ENCODE results near the gene AGA.
A peak's percentile ranks its signal among the peaks of the same experiment; 100 is the strongest.

Gene AGA

DNA sequence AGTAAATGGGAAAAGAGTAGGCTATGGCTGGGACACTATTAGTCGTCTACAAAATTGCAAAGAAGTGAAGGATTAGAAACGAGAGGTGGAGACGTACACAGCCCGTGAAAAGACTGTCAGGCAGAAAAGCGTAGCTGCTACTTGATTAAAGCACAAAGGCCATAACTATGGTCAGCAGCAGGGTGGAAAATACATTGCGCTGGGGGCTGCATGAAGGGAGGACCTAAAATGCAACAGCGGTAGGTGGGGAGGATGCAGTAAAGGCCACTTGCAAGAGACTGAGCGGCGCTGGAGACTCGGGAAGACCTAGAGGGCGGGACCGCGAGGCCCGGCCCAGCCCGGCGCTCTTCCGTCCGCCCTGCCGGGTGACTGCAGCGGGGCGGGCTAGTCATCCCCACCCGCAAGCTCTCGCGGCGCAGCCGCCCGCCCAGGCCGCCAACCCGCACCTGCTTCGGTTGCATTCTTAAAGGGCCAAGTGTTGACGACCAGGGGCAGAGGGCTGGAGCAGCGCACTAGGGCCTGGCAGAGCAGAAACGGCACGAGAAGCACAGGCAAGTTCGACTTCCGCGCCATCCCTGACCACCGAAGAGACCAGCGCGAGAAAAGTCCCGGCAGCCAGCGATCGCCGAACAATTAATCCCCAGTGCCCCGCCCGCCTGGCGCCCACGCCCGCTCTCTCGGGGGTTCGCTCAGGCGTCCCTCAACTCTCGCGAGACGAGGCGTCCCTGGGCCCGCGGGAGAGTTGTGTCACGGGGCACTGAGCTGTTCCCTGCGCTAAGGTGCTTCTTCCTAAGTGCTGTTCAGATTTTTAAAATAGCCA, at the start of gene AGA:
TSS of gene AGA (minus strand) at position 635 of the 820 bp plus-strand sequence. CDS start at position 573, 62 bp downstream.
- peak; percentile 92 to 94 for DNase-seq (ENCODE audit: low read depth in 2 of 2)

DNA sequence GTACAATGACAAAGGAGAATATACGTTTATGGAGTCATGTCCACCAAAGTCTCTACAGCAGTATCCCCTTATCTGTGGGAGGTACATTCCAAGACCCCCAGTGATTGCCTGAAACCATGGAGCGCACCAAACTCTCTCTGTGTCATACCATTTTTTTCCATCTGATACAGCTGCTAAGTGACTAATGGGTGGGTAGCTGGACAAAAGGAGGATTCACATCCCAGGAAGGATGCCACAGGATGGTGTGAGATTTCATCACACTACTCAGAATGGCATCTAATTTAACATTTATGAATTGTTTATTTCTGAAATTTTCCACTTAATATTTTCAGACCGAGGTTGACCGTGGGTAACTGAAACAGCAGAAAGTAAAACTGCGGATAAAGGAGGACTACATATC, 49.8 kb upstream of the AGA start:
- DNase-seq (ENCODE audit: low read depth in 2 of 2), result no peak

DNA sequence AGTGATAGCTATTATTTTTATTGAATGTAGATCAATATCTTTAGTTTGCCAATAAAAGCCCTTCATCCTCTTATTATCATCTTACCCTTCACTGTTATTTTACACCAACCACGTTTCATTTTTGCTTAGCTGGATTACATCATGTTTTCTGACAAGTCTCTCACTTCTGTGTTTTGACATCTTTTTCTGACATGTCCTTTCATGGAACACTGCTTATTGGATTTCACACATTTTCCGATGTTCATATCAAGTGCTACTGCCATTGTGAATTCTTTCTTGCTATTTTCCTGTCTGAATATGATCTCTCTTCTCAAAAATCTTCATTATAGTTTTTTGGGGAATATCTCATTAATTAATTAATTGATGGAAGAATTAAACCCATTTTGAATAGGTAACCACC, 48.5 kb upstream of the AGA start:
- no peak for DNase-seq (ENCODE audit: low read depth in 2 of 2)

DNA sequence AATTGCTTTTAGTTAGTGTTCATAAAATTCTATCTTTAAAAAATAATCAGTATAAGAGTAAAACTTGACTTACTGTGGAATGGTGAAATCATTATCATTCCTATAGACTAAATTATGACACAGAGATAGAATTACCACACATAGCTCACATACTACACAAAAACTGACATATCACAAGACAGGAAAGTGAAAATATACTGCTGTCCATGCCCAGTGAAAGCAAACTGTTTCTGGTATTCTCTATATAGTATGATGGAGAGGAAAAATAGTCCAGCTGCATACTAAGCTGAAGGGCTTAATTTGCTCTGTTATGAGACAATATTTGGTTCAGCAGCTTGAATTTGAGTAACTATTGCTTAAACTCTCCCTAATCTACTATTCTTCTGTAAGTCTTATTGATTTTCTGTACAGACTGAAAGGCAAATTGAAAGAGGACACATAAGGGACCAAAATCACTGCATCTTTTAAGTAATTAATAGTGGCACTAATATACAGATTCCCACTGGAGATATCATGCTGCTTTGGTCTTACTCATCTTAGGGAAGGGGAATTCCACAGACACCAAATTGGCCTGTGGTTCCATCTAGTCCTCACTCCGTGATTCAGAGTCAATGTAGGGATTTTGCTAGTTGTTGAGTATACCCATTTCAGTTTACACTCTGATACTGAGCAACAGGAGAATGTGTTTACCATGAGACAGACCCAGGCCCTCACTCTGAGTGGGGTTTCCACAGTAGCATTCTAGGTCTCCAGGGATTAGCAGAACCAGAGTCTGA, 47.4 kb upstream of the AGA start:
- DNase-seq (ENCODE audit: low read depth in 2 of 2), result no peak

DNA sequence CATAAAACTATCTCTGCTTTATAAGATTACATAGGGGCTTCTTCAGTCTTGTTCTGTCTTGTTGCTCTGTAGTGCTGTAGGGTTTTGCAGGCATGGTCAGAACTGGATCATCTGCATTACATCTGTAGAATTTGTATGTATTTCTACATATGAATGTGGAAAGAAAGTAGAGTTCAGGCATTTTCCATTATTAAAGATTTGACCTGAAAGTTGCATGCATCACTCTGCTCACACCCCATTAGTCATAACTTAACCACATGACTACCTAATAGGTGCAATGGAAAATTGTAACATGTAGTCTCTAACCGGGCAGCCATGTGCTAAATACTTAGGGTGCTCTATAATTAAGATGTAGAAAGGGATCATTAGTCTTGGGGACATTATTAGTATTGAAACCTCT, 45.7 kb upstream of the AGA start:
- DNase-seq (ENCODE audit: low read depth in 2 of 2), result no peak

DNA sequence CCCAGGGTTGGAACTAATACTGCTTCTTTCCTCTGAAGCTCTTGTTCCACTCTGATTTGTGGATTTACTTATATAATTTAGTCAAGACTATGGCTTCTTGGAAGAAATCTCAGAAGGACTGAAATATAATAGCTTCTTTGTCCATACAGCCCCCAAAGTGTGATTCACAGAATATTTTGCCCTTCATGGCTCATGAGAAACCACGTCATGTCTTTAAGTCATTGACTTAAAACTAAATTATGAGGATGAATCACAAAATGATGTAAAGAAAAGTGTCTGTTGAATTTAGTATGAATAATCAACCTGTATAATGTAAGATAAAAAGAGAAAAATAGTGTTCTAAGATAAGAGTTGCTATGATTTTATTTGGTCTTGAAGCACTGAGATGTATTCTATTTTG, 43.3 kb upstream of the AGA start:
- DNase-seq (ENCODE audit: low read depth in 2 of 2), result no peak

DNA sequence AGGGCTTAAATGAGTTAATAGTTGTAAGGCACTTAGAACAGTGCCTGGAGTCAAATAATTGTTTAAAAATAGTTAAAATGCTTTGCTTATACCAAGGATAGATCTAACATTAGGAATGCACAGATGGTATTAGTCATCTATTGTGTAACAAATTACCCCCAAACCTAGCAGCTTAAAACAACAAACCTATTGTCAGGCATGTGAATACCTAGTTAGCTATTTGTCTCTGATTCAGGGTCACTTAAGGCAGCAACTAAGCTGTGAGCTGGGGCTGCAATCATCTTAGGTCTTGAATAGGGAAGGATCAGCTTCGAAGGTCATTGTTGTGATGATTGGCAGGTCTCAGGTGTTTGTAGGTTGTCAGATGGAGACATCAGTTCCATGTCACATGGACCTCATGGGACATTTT, 42.4 kb upstream of the AGA start:
- DNase-seq (ENCODE audit: low read depth in 2 of 2), result no peak

DNA sequence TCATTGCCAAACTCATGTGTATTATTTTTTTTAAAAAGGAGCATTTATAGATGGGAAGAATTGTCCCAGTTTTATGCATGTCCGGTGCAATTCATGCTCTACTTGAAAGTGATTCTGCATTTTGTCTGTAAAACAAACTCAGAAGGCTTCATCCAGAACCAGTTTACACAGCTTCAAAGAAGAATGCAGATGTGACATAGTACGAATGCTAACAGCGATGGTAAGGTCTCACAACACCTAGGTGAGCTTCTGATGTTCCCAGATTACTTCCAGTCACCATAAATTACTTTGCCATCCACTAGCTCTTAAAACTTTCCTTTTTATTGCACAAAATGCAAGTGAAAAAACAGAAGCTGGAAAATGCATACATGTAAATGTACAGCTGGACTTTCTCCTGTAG, 41.5 kb upstream of the AGA start:
- DNase-seq (ENCODE audit: low read depth in 2 of 2), result no peak

DNA sequence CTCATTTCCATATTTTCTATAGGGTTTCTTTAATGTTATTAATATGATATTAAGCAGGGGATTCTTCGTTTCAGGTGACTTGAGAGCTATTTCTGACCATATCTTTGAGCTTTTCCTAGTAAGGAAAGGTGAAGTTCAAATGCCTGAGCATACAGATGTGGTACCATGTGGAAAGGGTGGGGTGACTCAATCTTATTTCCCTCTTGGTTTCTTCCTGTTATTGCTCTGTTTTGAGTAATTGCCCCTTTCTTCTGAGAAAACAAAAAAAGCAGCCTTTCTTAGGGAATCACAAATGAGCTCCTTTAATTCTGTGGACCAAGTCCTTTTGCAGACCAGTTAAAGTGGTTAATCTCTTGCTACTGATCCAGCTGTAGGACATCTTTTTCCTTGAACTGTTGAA, 41.0 kb upstream of the AGA start:
- DNase-seq (ENCODE audit: low read depth in 2 of 2), result no peak

DNA sequence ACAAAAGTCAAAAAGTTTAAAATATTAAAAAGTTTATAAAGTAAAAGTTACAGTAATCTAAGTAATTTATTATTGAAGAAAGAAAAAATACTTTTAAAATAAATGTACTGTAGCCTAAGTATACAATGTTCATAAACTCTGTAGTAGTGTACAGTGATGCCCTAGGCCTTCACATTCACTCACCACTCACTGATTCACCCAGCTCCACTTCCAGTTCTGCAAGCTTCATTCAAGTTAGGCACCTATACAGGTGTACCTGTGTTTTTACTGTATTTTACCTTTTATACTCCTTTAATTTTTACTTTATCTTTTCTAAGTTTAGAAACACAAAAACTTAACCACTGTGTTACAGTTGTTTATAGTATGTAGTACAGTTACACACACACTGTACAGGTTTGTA, 40.1 kb upstream of the AGA start:
- no peak for DNase-seq (ENCODE audit: low read depth in 2 of 2)

DNA sequence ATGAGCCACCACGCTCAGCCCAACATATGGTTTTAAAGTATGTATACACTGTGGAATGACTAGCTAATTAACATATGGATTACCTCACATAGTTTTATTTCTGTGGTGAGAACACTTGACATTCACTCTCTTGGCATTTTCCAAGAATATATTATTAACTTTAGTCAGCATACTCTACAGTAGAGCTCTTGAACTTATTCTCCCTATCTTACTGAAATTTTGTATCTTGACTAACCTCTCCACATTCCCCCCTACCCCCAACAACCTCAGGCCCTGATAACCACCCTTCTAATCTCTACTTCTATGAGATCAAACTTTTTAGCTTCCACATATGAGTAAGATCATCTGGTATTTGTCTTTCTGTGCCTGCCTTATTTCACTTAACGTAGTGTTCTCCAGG, 38.6 kb upstream of the AGA start:
- no peak for DNase-seq (ENCODE audit: low read depth in 2 of 2)

DNA sequence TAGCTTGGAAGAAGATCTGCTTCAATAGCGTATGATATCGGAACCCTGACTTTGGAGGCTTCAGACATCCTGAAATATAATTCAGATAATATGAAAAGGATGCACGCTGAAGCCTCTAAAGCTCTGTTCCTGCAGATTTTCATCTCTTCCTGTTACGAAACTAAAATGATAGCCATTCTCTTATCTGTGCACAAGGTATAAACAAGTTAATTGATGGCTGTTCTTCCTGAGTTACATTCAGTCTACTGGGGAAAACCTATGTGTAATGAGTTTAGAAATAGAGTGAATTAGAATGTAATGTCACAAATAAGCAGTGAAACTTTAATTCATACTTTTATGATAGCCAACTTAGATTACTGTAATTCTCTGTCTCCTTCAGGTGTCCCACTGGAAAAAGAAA, 36.8 kb upstream of the AGA start:
- no peak for DNase-seq (ENCODE audit: low read depth in 2 of 2)

DNA sequence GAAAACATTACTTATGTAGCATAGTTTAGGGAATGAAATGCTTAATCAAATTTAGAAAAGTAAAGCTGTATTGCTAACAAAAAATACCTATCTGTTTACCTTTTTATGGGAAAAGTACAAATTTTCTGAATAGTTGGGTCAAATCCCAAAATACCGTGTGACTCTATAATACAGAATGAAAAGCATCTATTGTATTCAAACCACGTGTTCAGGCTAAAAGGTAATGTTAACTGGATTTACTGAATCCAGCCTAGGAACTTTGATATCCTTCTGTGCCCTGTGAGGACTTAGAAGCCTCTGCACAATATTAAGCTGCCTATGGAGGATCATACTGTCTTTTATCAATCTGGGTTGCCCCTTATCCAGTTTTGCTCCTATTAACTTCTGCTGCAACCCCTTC, 36.3 kb upstream of the AGA start:
- DNase-seq (ENCODE audit: low read depth in 2 of 2), result no peak

DNA sequence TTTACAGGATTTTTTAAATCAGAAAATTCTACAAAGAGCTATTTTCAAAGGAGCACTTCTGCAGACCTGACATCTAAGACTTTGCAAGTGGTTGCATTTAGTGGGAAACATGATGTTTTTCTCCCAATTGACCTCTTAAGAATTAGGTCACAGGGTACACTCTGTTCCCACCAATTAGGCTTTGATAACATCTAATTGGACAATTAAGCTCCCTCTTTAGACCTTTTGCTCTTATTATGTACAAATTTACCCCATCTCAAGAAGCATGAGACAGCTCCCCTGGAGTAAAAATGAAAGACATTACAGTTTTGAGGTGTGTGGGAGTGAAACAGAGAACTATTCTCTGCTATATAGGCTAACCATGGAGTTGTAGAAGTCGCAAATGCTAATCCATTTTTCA, 31.8 kb upstream of the AGA start:
- no peak for DNase-seq (ENCODE audit: low read depth in 2 of 2)

DNA sequence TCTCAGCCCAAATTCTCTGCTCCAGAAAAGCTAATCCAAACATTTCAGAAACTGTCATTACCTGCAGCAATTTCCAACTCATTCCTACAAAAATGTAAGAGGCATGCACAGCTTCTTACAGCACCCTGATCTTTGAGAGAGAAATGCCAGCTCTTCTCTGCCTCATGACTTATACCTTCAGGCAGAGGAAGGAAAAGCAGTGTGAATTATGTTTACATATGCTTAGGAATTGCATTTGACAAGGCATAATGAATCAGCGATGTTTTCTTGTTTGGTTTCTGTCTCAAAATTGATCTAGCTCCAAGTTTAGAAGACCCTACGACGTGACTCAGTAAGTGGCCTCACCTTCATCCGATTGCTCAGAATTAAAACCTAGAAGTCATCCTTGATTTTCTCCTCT, 21.8 kb upstream of the AGA start:
- DNase-seq (ENCODE audit: low read depth in 2 of 2), result no peak

DNA sequence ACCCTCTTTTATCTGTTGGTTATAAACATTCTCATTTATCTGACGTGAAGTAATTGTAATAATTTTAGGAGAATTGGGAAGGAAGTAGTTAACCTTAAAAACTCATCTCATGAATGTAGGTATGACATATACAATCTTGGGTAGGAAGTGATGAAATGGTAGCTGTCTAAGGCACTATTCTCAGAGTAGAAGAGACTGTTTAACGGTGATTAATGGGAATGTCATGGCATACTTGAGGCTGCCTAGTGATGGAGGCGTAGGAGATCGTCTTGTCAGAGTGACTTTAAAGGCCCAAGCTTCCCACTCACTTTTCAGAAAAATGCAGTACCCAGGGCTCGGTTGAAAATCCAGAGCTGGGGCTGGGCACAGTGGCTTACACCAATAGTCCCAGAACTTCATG, 19.4 kb upstream of the AGA start:
- DNase-seq (ENCODE audit: low read depth in 2 of 2), result no peak

DNA sequence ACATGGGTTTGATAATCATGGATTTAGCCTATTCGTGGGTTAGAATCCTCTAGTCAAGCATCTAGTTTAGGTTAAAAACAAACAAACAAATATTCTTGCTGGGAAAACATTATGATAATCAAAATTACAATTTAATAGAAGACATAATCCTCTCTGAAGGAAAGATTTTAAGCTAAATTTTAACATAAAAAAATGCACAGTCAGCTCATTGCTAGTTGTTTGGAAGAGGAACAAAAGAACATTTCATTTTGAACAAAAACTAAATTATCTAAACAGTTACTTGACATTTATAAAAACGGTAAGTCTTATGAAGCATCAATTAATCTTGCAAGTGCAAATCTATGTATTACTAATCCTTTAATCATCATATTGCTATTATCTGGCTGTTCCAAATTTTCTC, 18.2 kb upstream of the AGA start:
- no peak for DNase-seq (ENCODE audit: low read depth in 2 of 2)

DNA sequence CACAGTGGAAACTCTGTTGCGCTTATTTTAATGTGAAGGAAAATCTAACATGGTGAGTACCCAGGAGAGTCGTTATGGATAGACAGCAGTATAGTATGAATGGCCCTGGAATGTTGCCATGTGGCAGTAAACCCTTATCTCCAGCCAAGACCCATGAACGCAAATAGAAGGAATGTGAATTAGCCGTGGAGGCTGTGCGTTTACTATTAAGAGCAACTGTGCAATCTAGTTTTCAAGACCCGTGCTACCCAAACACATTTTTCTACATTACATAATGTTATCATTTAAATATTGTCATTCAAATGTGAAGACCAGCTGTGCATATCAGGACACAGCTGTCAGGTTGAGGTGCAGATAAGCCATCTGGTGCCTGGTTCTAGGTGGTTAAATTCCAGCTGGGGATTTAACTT, 13.3 kb upstream of the AGA start:
- DNase-seq (ENCODE audit: low read depth in 2 of 2), result no peak

DNA sequence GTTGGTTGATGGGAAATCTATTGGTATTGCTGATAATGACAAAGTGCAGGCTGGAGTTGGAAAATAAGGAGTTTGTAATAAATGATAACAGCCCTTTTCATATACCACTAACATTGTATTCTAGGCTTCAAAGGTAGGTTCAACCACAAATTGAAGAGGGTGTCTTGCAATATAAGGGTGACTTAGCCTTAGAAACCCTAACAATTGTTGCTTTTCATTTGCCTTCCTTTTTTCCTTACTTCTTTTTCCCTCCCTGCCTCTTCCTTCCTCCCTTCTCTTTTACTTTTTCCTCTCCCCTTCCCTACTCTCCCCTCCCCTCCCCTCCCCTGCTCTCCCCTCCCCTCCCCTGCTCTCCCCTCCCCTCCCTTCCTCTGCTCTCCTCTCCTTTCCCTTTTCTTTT, 10.9 kb upstream of the AGA start:
- DNase-seq (ENCODE audit: low read depth in 2 of 2), result no peak

DNA sequence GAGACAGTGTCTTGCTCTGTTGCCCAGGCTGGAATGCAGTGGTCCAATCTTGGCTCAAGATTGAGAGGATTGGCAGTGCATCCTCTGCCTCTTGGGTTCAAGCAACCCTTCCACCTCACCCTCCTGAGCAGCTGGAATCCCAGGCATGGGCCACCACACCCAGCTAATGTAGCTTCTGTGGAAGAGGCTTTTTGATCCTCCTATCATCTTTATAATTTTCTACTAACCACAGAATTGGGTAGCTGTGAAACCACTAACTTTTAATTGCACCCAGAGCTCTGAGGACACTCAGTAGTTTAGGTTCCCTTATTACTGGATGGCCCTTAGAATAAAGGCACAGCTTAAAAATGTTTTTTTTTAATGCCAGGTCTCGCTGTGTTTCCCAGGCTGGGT, 8.9 kb upstream of the AGA start:
- DNase-seq (ENCODE audit: low read depth in 2 of 2), result no peak

DNA sequence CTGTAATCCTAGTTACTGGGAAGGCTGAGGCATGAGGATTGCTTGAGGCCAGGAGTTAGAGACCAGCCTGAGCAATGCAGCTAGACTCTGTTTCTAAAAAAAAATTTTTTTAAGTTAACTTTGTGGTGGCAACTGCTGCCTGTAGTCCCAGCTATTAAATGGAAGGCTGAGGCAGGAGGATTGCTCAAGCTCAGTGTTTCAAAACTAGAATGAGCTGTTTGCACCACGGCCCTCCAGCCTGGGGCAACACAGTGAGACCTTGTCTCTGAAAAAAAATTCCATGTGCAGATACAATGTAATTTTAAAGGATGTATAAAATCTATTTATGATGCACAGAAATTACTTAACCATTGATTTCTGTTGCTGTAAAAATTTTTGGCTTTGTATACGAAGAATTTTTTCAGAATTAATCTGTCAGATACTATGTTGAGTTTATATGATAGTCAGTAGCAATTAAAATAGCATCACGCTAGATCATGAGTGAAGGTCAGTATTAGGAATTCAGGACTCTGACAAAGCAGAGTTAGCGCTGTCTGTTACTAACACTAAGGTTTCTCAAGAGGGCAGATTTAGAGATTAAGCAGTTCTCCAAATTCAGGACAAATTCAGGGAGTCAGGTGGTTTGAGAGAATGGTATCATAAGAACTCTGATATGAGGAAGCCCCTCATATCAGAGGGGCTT, 8.3 kb upstream of the AGA start:
- no peak for DNase-seq (ENCODE audit: low read depth in 2 of 2)

DNA sequence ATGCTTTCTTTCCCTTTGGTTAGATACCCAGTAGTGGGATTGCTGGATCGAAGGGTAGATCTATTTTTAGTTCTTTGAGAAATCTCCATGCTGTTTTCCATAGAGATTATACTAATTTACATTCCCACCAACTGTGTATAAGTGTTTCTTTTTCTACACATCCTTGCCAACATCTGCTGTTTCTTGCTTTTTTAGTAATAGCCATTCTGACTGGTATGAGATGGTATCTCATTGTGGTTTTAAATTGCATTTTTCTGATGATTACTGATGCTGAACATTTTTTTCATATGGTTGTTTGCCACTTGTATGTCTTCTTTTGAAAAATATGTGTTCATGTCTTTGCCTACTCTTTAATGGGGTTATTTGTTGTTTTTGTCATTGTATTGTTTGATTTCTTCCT, 6.6 kb upstream of the AGA start:
- no peak for DNase-seq (ENCODE audit: low read depth in 2 of 2)

Data from stimulated activated CD4-positive, alpha-beta T cell treated with anti-CD3 and anti-CD28 coated beads, Interleukin-1b, Interleukin-23, amount 100 ng/mL, for 4 hours (primary cell).